Measurements from ENCODE around the gene IFIT5.

The IFIT5 gene

GRCh38 chr10:89413398-89413912 is 913 bp upstream of the IFIT5 start:
- no peak for DNase-seq (ENCODE audit: low read depth)
- H3K4me3 ChIP-seq (ENCODE audit: low read length) = peak overlapping the region; percentile 82; the same call in 1 of the 2 replicates
- TF ChIP-seq CTCF (conservative IDR thresholded peaks at IDR 0.05; ENCODE audit: low read length) = no peak

GRCh38 chr10:89414879-89415821 is 782 bp downstream of the IFIT5 start:
- DNase-seq (ENCODE audit: low read depth) = peak; percentile 48
- peak overlapping the region; percentile 82 for H3K4me3 ChIP-seq (ENCODE audit: low read length)
- TF ChIP-seq CTCF (conservative IDR thresholded peaks at IDR 0.05; ENCODE audit: low read length) = no peak

- DNase-seq (ENCODE audit: low read depth) = no peak
- no peak for TF ChIP-seq CTCF (conservative IDR thresholded peaks at IDR 0.05; ENCODE audit: low read length)
- H3K4me3 ChIP-seq (ENCODE audit: low read length) = no peak overlapping the region
These were observed 2.1 kb downstream of the IFIT5 start for GRCh38 chr10:89416465-89416864.

GRCh38 chr10:89419548-89419947 is 5.2 kb downstream of the IFIT5 start:
- peak; percentile 18 for DNase-seq (ENCODE audit: low read depth)
- no peak overlapping the region for H3K4me3 ChIP-seq (ENCODE audit: low read length)
- TF ChIP-seq CTCF (conservative IDR thresholded peaks at IDR 0.05; ENCODE audit: low read length) = peak; percentile 53

GRCh38 chr10:89421018-89421476 is 6.7 kb downstream of the IFIT5 start:
- DNase-seq (ENCODE audit: low read depth) = no peak

GRCh38 chr10:89425000-89425399 is 10.6 kb downstream of the IFIT5 start:
- no peak for DNase-seq (ENCODE audit: low read depth)
- TF ChIP-seq CTCF (conservative IDR thresholded peaks at IDR 0.05; ENCODE audit: low read length) = no peak
- H3K4me3 ChIP-seq (ENCODE audit: low read length) = no peak overlapping the region

More at GRCh38 chr10:89421018-89421476, 6.7 kb downstream of the IFIT5 start:
- TF ChIP-seq CTCF (conservative IDR thresholded peaks at IDR 0.05; ENCODE audit: low read length) = no peak
- no peak overlapping the region for H3K4me3 ChIP-seq (ENCODE audit: low read length)

Data from AG10803 (cell line).